ENCODE measurements around the gene BCDIN3D.

DNA sequence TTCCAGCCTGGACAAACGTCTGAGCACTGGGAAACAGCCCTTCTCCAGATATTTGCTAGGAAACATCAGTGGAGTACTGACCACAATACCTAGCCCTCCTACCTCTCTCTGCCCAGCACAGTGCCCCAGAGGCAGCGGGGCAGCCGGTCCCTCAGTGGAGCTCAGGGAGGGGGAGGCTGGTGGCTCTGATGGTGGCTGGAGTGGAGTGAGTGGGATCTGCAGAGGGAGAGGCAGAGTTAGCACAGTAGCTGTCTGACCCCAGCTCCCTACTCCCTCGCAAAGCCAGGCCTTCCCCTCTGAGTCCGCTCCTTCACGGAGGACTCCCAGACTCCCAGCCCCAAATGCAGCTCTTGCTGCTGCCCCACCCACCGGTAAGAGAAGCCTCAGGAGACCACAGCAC lies 44.7 kb downstream of the BCDIN3D start:
- TF ChIP-seq, protein P1, sequence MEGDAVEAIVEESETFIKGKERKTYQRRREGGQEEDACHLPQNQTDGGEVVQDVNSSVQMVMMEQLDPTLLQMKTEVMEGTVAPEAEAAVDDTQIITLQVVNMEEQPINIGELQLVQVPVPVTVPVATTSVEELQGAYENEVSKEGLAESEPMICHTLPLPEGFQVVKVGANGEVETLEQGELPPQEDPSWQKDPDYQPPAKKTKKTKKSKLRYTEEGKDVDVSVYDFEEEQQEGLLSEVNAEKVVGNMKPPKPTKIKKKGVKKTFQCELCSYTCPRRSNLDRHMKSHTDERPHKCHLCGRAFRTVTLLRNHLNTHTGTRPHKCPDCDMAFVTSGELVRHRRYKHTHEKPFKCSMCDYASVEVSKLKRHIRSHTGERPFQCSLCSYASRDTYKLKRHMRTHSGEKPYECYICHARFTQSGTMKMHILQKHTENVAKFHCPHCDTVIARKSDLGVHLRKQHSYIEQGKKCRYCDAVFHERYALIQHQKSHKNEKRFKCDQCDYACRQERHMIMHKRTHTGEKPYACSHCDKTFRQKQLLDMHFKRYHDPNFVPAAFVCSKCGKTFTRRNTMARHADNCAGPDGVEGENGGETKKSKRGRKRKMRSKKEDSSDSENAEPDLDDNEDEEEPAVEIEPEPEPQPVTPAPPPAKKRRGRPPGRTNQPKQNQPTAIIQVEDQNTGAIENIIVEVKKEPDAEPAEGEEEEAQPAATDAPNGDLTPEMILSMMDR (IDR thresholded peaks at IDR 0.05; ENCODE audit: borderline replicate concordance, extremely low read depth, low read length, poor library complexity, severe bottlenecking): no peak
- TF ChIP-seq EZH2 (IDR thresholded peaks at IDR 0.05; ENCODE audit: borderline replicate concordance, low read depth, low read length, severe bottlenecking): no peak
